Measurements from ENCODE around the gene RNF207. TPM values are rescaled to one million over a fixed set of nuclear protein-coding genes. Genes with fewer than 3 reads are reported as not detected.
A peak's percentile ranks its signal among the peaks of the same experiment; 100 is the strongest.

Gene RNF207
- total RNA-seq, 1 experiment from 2014 or later, result 6.8 TPM

- H3K4me3 ChIP-seq (ENCODE audit: insufficient read depth, low read depth, low read length), result no peak overlapping the region
- H3K36me3 ChIP-seq (replicated peaks; ENCODE audit: control insufficient read depth, insufficient read depth, low read length), result peaks cover 19% of the 10 kb centered on the region
- DNase-seq, result no peak
- no peaks in the 10 kb centered on the region for H3K27me3 ChIP-seq (ENCODE audit: control insufficient read depth, insufficient read depth, low read length)
Measured at GRCh38 chr1:6222636-6223035, 16.7 kb downstream of the RNF207 start.

DNA sequence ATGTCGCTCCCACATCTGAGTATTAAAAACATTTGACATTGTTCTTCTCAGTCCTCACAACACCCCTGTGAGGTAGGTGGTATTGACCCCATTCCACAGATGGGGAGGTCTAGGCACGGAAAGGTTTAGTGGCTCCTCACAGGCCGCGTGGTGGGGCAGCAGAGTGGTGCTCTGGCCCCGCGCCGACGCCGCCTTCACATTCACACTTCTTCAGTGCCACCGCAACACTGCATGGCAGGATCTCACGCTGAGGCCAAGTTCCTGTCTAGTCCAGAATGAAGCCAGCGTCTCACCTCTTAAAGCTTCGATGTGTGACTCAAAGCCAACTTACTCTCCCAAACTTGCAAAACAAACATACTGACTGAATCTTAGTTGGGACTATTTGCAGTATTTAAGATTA lies 17.7 kb downstream of the RNF207 start:
- peaks cover 22% of the 10 kb centered on the region for H3K36me3 ChIP-seq (replicated peaks; ENCODE audit: control insufficient read depth, insufficient read depth, low read length)
- H3K27me3 ChIP-seq (ENCODE audit: control insufficient read depth, insufficient read depth, low read length), result no peaks in the 10 kb centered on the region

DNA sequence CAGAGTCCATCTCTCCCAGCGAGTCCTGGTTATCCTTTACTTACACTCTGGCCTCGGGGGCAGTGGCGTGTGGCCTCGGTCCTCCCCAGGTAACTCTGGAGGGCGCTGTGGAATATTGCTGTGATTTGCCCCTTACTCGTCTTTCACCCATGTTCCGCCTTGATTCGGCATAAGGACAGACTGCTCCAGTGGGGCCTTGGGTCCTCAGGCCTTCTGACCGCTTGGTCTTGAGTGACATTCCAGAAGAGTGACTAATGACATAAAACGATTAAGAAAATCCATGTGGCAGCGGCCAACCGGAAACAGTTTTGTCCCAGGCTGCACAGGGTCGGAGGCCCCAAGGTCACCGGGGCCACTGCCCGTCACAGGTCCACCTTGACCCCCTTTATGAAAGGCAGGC lies 18.8 kb downstream of the RNF207 start:
- Histone ChIP-seq H3K36me3 (replicated peaks; ENCODE audit: control insufficient read depth, insufficient read depth, low read length) (peaks cover 24% of the 10 kb centered on the region), H3K4me3 (ENCODE audit: insufficient read depth, low read depth, low read length) (no peak overlapping the region), H3K27me3 (ENCODE audit: control insufficient read depth, insufficient read depth, low read length) (no peaks in the 10 kb centered on the region)
- no peak for DNase-seq

More for the DNA sequence above, 17.7 kb downstream of the RNF207 start:
- no peak overlapping the region for H3K4me3 ChIP-seq (ENCODE audit: insufficient read depth, low read depth, low read length)
- no peak for DNase-seq

DNA sequence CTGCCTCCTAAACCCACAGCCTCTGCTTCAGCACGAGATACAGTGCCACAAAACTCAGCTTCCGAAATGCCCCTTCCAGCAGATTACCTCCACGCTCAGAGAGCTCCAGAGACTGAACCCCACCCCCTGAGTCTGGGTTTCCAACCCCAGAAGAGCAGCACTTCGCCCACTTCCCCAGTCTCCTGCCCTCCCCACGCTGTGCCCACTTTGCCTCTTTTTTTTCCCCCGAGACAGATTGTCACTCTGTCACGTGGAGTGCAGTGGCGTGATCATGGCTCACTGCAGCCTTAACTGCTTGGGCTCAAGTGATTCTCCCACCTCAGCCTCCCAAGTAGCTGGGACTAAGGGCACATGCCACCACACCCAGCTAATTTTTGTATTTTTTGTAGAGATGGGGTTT lies 19.7 kb downstream of the RNF207 start:
- DNase-seq, result no peak
- Histone ChIP-seq H3K36me3 (replicated peaks; ENCODE audit: control insufficient read depth, insufficient read depth, low read length) (peaks cover 25% of the 10 kb centered on the region), H3K27me3 (ENCODE audit: control insufficient read depth, insufficient read depth, low read length) (no peaks in the 10 kb centered on the region), H3K4me3 (ENCODE audit: insufficient read depth, low read depth, low read length) (no peak overlapping the region)

DNA sequence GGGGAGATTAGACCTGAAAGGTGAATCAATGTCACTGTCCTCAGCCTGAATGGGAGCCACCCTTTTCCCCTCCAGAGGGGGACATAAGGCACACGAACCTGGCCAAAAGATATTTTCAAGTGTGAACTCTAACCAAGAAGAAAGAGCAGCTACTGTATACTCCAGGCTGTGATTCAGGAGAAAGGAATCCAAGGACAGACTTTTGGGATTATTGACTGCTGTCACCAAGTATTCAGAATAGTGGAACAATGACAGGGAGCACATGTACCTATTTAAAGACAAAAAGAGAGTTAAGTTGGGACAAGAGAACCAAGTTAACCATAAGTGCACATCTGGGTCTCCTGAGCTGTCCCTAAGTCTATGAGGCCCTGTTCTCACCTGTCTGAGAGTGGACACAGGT lies 27.5 kb downstream of the RNF207 start:
- DNase-seq, result no peak
- H3K36me3 ChIP-seq (replicated peaks; ENCODE audit: control insufficient read depth, insufficient read depth, low read length), result peaks cover 19% of the 10 kb centered on the region
- H3K27me3 ChIP-seq (ENCODE audit: control insufficient read depth, insufficient read depth, low read length), result no peaks in the 10 kb centered on the region
- no peak overlapping the region for H3K4me3 ChIP-seq (ENCODE audit: insufficient read depth, low read depth, low read length)

GRCh38 chr1:6234502-6235295 lies 28.8 kb downstream of the RNF207 start:
- Histone ChIP-seq H3K4me3 (ENCODE audit: insufficient read depth, low read depth, low read length) (peak overlapping the region; percentile 87), H3K27me3 (ENCODE audit: control insufficient read depth, insufficient read depth, low read length) (no peaks in the 10 kb centered on the region), H3K36me3 (replicated peaks; ENCODE audit: control insufficient read depth, insufficient read depth, low read length) (peaks cover 17% of the 10 kb centered on the region)
- no peak for DNase-seq

- DNase-seq, result no peak
- Histone ChIP-seq H3K4me3 (ENCODE audit: insufficient read depth, low read depth, low read length) (peak overlapping the region; percentile 87), H3K36me3 (replicated peaks; ENCODE audit: control insufficient read depth, insufficient read depth, low read length) (peaks cover 15% of the 10 kb centered on the region), H3K27me3 (ENCODE audit: control insufficient read depth, insufficient read depth, low read length) (no peaks in the 10 kb centered on the region)
Measured at GRCh38 chr1:6235296-6235677, 29.4 kb downstream of the RNF207 start.

DNA sequence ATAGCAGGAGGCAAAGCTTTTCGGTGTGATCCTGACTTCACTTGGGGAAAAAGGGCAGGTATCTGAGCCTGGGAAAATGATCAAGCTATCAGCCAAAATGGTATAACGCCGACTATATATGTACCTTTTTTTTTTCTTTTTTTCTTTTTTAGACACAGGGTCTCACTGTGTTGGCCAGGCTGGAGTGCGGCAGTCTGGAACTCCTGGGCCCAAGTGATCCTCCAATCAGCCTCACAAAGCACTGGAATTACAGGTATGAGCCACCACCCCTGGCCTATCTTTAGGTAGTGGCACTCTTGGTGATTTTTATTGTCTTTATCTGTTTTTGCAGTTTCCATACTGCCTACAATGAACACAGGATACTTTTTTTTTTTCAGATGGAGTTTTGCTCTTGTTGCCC lies 31.2 kb downstream of the RNF207 start:
- no peak for DNase-seq
- Histone ChIP-seq H3K27me3 (ENCODE audit: control insufficient read depth, insufficient read depth, low read length) (peaks cover 6% of the 10 kb centered on the region), H3K4me3 (ENCODE audit: insufficient read depth, low read depth, low read length) (peak overlapping the region; percentile 31; the same call in 1 of the 2 replicates), H3K36me3 (replicated peaks; ENCODE audit: control insufficient read depth, insufficient read depth, low read length) (peaks cover 8% of the 10 kb centered on the region)

DNA sequence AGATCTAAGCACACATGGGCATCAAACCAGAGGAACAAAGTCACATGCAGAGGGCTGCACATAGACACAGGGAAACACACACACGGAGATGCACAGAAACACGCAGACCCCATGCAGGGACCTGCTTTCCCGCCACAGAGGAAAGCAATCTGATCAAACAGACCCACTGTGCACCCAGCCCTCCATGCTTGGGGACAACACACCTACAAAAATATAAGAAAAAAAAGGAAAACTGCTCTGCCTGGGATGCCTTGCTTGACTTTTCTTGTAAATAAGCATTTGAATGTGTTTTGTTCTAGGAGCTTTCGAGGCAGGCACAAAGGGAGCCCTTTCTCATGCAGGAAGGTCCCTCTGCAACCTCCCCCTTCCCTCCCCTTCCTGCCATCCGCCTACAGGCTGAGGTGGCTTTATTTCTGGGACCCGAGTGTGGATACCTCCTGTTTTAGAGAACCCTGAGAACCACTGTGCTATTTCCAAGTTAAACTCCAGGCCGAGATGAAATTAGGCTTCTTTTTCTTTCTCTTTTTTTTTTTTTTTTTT lies 33.4 kb downstream of the RNF207 start:
- peaks cover 26% of the 10 kb centered on the region for H3K27me3 ChIP-seq (ENCODE audit: control insufficient read depth, insufficient read depth, low read length)
- DNase-seq, result peak; percentile 86
- peak overlapping the region; percentile 13; the same call in 1 of the 2 replicates for H3K4me3 ChIP-seq (ENCODE audit: insufficient read depth, low read depth, low read length)

GRCh38 chr1:6239950-6240768 lies 34.2 kb downstream of the RNF207 start:
- Histone ChIP-seq H3K36me3 (replicated peaks; ENCODE audit: control insufficient read depth, insufficient read depth, low read length) (no peaks in the 10 kb centered on the region), H3K27me3 (ENCODE audit: control insufficient read depth, insufficient read depth, low read length) (peaks cover 31% of the 10 kb centered on the region), H3K4me3 (ENCODE audit: insufficient read depth, low read depth, low read length) (no peak overlapping the region)
- no peak for DNase-seq

More for the DNA sequence above, 33.4 kb downstream of the RNF207 start:
- no peaks in the 10 kb centered on the region for H3K36me3 ChIP-seq (replicated peaks; ENCODE audit: control insufficient read depth, insufficient read depth, low read length)

- no peaks in the 10 kb centered on the region for H3K36me3 ChIP-seq (replicated peaks; ENCODE audit: control insufficient read depth, insufficient read depth, low read length)
- H3K27me3 ChIP-seq (ENCODE audit: control insufficient read depth, insufficient read depth, low read length), result peaks cover 34% of the 10 kb centered on the region
- no peak overlapping the region for H3K4me3 ChIP-seq (ENCODE audit: insufficient read depth, low read depth, low read length)
- DNase-seq, result no peak
Measured at GRCh38 chr1:6241107-6241886, 35.4 kb downstream of the RNF207 start.

- DNase-seq, result peak; percentile 94
- Histone ChIP-seq H3K36me3 (replicated peaks; ENCODE audit: control insufficient read depth, insufficient read depth, low read length) (no peaks in the 10 kb centered on the region), H3K27me3 (ENCODE audit: control insufficient read depth, insufficient read depth, low read length) (peaks cover 38% of the 10 kb centered on the region), H3K4me3 (ENCODE audit: insufficient read depth, low read depth, low read length) (peak overlapping the region; percentile 38)
Measured at GRCh38 chr1:6241887-6242740, 36.2 kb downstream of the RNF207 start.

- H3K36me3 ChIP-seq (replicated peaks; ENCODE audit: control insufficient read depth, insufficient read depth, low read length), result no peaks in the 10 kb centered on the region
- no peak for DNase-seq
- peak overlapping the region; percentile 38 for H3K4me3 ChIP-seq (ENCODE audit: insufficient read depth, low read depth, low read length)
- peaks cover 44% of the 10 kb centered on the region for H3K27me3 ChIP-seq (ENCODE audit: control insufficient read depth, insufficient read depth, low read length)
Measured at GRCh38 chr1:6243053-6243834, 37.3 kb downstream of the RNF207 start.
